K562 (cell line): ENCODE measurements around the gene CT47B1. TPM values are rescaled to one million over a fixed set of nuclear protein-coding genes. Genes with fewer than 3 reads are reported as not detected.
"Not testable (repeated sequence)": the region's sequence is repeated elsewhere in the genome, so short reads cannot be mapped to it uniquely, and the experiment has no call there.

ENCODE experiments used
- ATAC-seq: fragments of 200-7000 bp; cut with Tn5 transposase; 3 replicates; pipeline ENCODE4 v1.9.1; 2020; ENCODE audit warnings: moderate library complexity
- BruUV-seq: library from RNA; stranded (reverse); fragments of 400-500 nt; replicated peaks from 2 replicates; lab custom pipeline; 2021; lab: Mats Ljungman, UMichigan
- CTCF ChIA-PET: fragments of 300-600 bp; formaldehyde crosslinking; extraction: SDS; loops from one replicate; lab custom pipeline; 2021; ENCODE audit warnings: low intra/inter-chr PET ratio; lab: Yijun Ruan, JAX
- POLR2A ChIA-PET: fragments of 300-600, 350-650 bp; sonication (Branson Sonifier 250); formaldehyde crosslinking; extraction: SDS; loops from one replicate; lab custom pipeline; 2021; ENCODE audit warnings: antibody characterized with exemption, inconsistent platforms; lab: Yijun Ruan, JAX
- DNase-seq, 4 experiments: peaks; one replicate each; pipeline versions ENCODE4 v3.0.0 to v3.0.0-alpha.2; 2011 to 2018; ENCODE audit warnings: low spot score in 3 of 4, mixed read lengths in 3 of 4; ENCODE audit errors: extremely low read depth in 1 of 4
- FAIRE-seq: peaks from 2 replicates; lab custom pipeline; 2011; peaks lifted over from hg19 to GRCh38; lab: Jason Lieb, UNC
- H2AFZ ChIP-seq: 2 replicates; pipeline ENCODE4 v1.6.0; 2011; ENCODE audit warnings: low read depth, low read length, control low read depth, inconsistent platforms
- H3K27ac ChIP-seq: fragments of 200-600 bp; 3 replicates; pipeline ENCODE4 v1.8.0; 2011; ENCODE audit warnings: low read depth, mild to moderate bottlenecking, control low read depth, inconsistent platforms, low read length, moderate library complexity, mixed read lengths; ENCODE audit errors: extremely low read depth
- H3K27me3 ChIP-seq, 2 experiments: fragments of 300-600 bp in 1 of 2; 2 replicates in 1 of 2; 3 replicates in 1 of 2; pipeline versions ENCODE4 v1.6.0 to v1.8.0; 2011; ENCODE audit warnings: inconsistent platforms in 2 of 2, low read length in 2 of 2, mild to moderate bottlenecking in 1 of 2, mixed read lengths in 1 of 2, moderate library complexity in 1 of 2; ENCODE audit not compliant: control insufficient read depth in 2 of 2, insufficient read depth in 2 of 2
- H3K36me3 ChIP-seq: fragments of 300-600 bp; 3 replicates; pipeline ENCODE4 v1.8.0; 2011; ENCODE audit warnings: mild to moderate bottlenecking, low read length, inconsistent platforms; ENCODE audit not compliant: control insufficient read depth, insufficient read depth
- H3K4me1 ChIP-seq, 2 experiments: fragments of 200-600 bp in 1 of 2; replicated peaks in 1 of 2; 2 replicates in 1 of 2; 3 replicates in 1 of 2; pipeline versions ENCODE4 v1.5.1 to v1.8.0; 2011; ENCODE audit warnings: inconsistent platforms in 2 of 2, low read length in 2 of 2, mild to moderate bottlenecking in 1 of 2, mixed read lengths in 1 of 2, moderate library complexity in 1 of 2; ENCODE audit not compliant: control insufficient read depth in 2 of 2, insufficient read depth in 2 of 2
- H3K4me2 ChIP-seq: 2 replicates; pipeline ENCODE4 v1.6.1; 2011; ENCODE audit warnings: low read length, control low read depth, inconsistent platforms, mixed read lengths; ENCODE audit not compliant: insufficient read depth
- H3K4me3 ChIP-seq: fragments of 200-600 bp; sonication (generic), shearing (Covaris generic); 2 replicates; pipeline ENCODE4 v1.5.1; 2016; ENCODE audit warnings: control low read depth, inconsistent platforms
- H3K79me2 ChIP-seq: fragments of 200-600 bp; 3 replicates; pipeline ENCODE4 v1.8.0; 2011; ENCODE audit warnings: low read length, inconsistent platforms; ENCODE audit not compliant: control insufficient read depth, insufficient read depth
- H3K9ac ChIP-seq, 2 experiments: 2 replicates each; pipeline versions ENCODE4 v1.6.0 to v1.6.1; 2011; ENCODE audit warnings: low read depth in 2 of 2, low read length in 2 of 2, control low read depth in 1 of 2, inconsistent platforms in 1 of 2, mild to moderate bottlenecking in 1 of 2, mixed read lengths in 1 of 2; ENCODE audit not compliant: insufficient read depth in 1 of 2
- H3K9me1 ChIP-seq: one replicate; pipeline ENCODE4 v1.6.0; 2011; ENCODE audit warnings: inconsistent platforms, mild to moderate bottlenecking, low read length, moderate library complexity; ENCODE audit not compliant: control insufficient read depth, insufficient read depth
- H3K9me3 ChIP-seq: replicated peaks from 2 replicates; pipeline ENCODE4 v1.5.1; 2011; ENCODE audit warnings: low read depth, low read length, inconsistent platforms; ENCODE audit not compliant: control insufficient read depth, insufficient read depth
- H4K20me1 ChIP-seq: replicated peaks from 2 replicates; pipeline ENCODE4 v1.6.1; 2011; ENCODE audit warnings: low read length, inconsistent platforms, mixed read lengths; ENCODE audit not compliant: control insufficient read depth, insufficient read depth
- CEBPZ ChIP-seq: fragments of 150-350 bp; IDR thresholded peaks from 2 replicates; pipeline ENCODE4 v1.6.1; 2014; ENCODE audit warnings: low read depth, mild to moderate bottlenecking, low read length, borderline replicate concordance
- GTF2F1 ChIP-seq: IDR thresholded peaks from 2 replicates; pipeline ENCODE4 v1.6.1; 2011; ENCODE audit warnings: low read depth, low read length, improper control_type of control experiment
- ZNF785 ChIP-seq: fragments of 250-450 bp; sonication (Bioruptor Pico); IDR thresholded peaks from 2 replicates; pipeline ENCODE4 v1.4.0; 2020; ENCODE audit warnings: mild to moderate bottlenecking
- WGBS: fragments of 100-300 bp; shearing (Covaris generic); methylation state at CpG from one replicate; pipeline ENCODE4 v1.1.6; 2016; ENCODE audit warnings: low coverage, mixed read lengths; ENCODE audit not compliant: insufficient coverage; ENCODE audit errors: missing lambda C conversion rate; 5-methylcytosine and 5-hydroxymethylcytosine counted together
- in situ Hi-C: fragments of 300-500 bp; cut with MboI; formaldehyde crosslinking; loops from 4 replicates; pipeline ENCODE4 v1.15.0; 2018; ENCODE audit warnings: inconsistent platforms, mixed read lengths
- intact Hi-C: fragments of 100-400 bp; cut with micrococcal nuclease; formaldehyde crosslinking; loops from 2 replicates; pipeline ENCODE4 v1.14.2; 2022
- polyA plus RNA-seq, 8 experiments: library from polyadenylated mRNA; depleted of rRNA in 4 of 8; stranded (reverse) in 5 of 8; unstranded in 3 of 8; fragments of >200 nt; fragmentation: Nextera tagmentation in 2 of 8; fragmentation: Illumina TruSeq in 1 of 8; extraction: Ambion mirVana in 2 of 8; extraction: Trizol in 1 of 8; gene quantifications; 2 replicates each; pipeline versions ENCODE4 v1.2.1 to v1.2.3, GENCODE V29; 2011 to 2014; ENCODE audit warnings: inconsistent platforms in 1 of 8, missing spikeins in 1 of 8
- total RNA-seq, 7 experiments: library from RNA; depleted of rRNA in 6 of 7; stranded (reverse); fragments of >200 nt in 6 of 7; fragmentation: Illumina TruSeq in 2 of 7; extraction: Trizol in 2 of 7; gene quantifications; 2 replicates each; pipeline versions ENCODE4 v1.2.1 to v1.2.3, GENCODE V29; 2011 to 2021; ENCODE audit warnings: low replicate concordance in 1 of 7

CT47B1 gene
- total and polyA plus RNA-seq, 9 of the 15 experiments (the other 6 are each of a cell fraction or from before 2014, with no cell fraction given): 0.25 to 1.0 (median 0.62) TPM; not detected in 6

GRCh38 chrX:120839491-120839890 is 36.2 kb downstream of the CT47B1 start:
- no TSS peak for BruUV-seq
- in situ Hi-C loops (no loop called here), intact Hi-C loops (no loop called here)
- Histone ChIP-seq H3K4me1 (no peaks in the 10 kb centered on the region), H3K9ac (no peak overlapping the region), H3K36me3 (no peaks in the 10 kb centered on the region), H3K9me1 (no peaks in the 10 kb centered on the region), H3K9me3 (no peaks in the 10 kb centered on the region), H2AFZ (no peak overlapping the region), H3K27me3 (no peaks in the 10 kb centered on the region), H3K4me2 (no peak overlapping the region), H4K20me1 (no peaks in the 10 kb centered on the region), H3K4me3 (no peak overlapping the region), H3K79me2 (no peaks in the 10 kb centered on the region), H3K27ac (no peak overlapping the region)
- FAIRE-seq (no peak), DNase-seq (no peak), ATAC-seq (no peak)
- ChIA-PET CTCF (no interaction called here), POLR2A (no interaction called here)
- TF ChIP-seq ZNF785: no peak
- TF ChIP-seq GTF2F1: no peak
- no peak for TF ChIP-seq CEBPZ

DNA sequence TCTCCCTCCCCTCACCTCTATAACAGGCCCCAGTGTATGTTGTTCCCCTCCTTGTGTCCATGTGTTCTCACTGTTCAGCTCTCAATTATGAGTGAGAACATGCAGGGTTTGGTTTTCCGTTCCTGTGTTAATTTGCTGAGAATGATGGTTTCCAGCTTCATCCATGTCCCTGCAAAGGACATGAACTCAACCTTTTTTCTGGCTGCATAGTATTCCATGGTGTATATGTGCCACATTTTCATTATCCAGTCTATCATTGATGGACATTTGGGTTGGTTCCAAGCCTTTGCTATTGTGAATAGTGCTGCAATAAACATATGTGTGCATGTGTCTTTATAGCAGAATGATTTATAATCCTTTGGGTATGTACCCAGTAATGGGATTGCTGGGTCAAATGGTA is 48.5 kb downstream of the CT47B1 start:
- BruUV-seq, ATAC-seq, H3K27me3 ChIP-seq, H3K9me3 ChIP-seq, H2AFZ ChIP-seq, H3K36me3 ChIP-seq, FAIRE-seq, H3K4me1 ChIP-seq, POLR2A ChIA-PET, H3K9me1 ChIP-seq, H3K4me2 ChIP-seq, H3K79me2 ChIP-seq, H3K27ac ChIP-seq, in situ Hi-C loops, H3K4me3 ChIP-seq, H4K20me1 ChIP-seq, CTCF ChIA-PET, DNase-seq, H3K9ac ChIP-seq, intact Hi-C loops: not testable (repeated sequence)
- WGBS: 0% methylated on average over 1 of the region's 1 CpG
